Fibroblast of pulmonary artery (primary cell): ENCODE measurements around the gene CBLIF.
"Not testable (repeated sequence)": the region's sequence is repeated elsewhere in the genome, so short reads cannot be mapped to it uniquely, and the experiment has no call there.

Experiments
- DNase-seq: peaks from one replicate; pipeline ENCODE4 v3.0.0-alpha.2; 2010; ENCODE audit warnings: low read depth
- H3K4me3 ChIP-seq: replicated peaks from 2 replicates; pipeline ENCODE4 v1.5.1; 2011; ENCODE audit warnings: low read depth, mild to moderate bottlenecking, control low read depth, low read length, moderate library complexity
- CTCF ChIP-seq: IDR thresholded peaks from 2 replicates; pipeline ENCODE4 v1.5.1; 2011; ENCODE audit warnings: mild to moderate bottlenecking, control low read depth, low read length, inconsistent platforms; ENCODE audit errors: missing control alignments

CBLIF gene

DNA sequence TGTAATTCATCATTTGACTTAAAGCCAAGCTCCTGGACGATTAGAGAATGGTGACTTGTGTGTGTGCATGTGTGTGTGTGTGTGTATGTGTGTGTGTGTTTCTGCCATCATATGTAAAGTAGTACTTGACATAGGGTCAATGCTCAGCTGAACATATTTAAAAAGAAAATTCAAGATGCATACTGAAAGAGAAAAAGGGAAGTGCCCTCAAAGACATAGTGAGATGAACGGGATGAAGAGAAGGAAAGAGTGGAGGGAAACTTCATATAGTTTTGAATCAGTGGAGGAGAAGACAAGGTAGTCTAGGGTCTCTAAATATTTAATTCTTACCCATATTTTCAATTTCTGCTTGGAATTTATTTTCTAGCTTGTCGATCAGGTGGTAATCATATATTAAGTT lies 17.0 kb upstream of the CBLIF start:
- no peak for DNase-seq
- H3K4me3 ChIP-seq = no peak overlapping the region
- TF ChIP-seq CTCF = no peak

- DNase-seq = no peak
- H3K4me3 ChIP-seq = no peak overlapping the region
- no peak for TF ChIP-seq CTCF
These were observed 14.4 kb upstream of the CBLIF start for GRCh38 chr11:59859673-59860072.

DNA sequence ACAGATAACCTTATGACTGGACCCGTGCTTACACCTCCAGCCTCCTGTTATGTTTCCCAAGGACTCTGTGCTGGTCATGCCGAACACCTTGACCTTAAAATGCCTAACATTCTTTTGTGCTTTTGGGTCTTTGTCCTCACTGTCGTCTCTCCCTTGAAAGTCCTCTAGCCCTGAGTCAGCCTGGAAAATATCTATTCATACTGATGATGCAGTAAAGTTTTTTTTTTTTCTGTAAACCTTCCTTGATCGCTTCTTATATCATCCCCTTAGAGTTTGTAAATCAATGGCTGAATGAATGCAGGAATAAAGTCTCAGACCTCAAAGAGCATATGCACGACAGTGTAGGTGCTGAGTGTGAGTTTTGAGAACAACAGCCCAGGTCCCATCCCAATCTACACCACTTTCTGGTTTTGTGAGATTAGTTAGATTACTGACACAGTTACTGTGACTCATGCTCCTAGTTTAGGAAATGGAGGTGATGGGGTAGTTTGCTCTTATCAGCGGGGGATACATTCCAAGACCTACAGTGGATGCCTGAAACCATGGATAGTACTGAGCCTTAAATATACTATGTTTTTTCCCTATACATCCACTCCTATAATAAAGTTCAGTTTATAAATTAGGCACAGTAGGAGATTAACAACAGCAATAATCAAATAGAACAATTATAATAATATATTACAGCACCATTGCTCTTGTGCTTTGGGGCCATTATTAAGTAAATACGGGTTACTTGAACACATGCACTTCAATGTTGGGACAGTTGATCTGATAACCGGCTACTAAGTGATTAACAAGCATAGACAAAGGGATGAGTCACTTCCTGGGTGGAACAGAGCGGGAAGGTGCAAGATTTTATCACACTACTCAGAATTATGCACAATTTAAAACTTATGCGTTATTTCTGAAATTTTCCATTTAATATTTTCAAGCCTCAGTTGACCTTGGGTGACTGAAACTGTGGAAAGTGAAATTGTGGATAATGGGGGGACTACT lies 12.4 kb upstream of the CBLIF start:
- H3K4me3 ChIP-seq = no peak overlapping the region
- no peak for TF ChIP-seq CTCF
- DNase-seq = peak; percentile 35

- no peak for DNase-seq
- TF ChIP-seq CTCF = no peak
- H3K4me3 ChIP-seq = no peak overlapping the region
These were observed 9.6 kb upstream of the CBLIF start for GRCh38 chr11:59854871-59855270.

DNA sequence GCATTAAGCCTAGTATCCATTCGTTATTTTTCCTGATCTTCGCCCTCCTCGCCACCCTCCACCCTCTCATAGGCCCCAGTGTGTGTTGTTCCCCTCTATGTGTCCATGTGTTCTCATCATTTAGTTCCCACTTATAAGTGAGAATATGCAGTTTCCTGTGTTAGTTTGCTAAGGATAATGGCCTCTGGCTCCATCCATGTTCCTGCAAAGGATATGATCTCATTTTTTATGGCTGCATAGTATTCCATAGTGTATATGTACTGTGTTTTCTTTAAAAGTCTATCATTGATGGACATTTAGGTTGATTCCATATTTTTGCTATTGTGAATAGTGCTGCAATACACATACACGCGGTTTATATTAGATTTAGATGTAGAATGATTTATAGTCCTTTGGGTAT lies 6.1 kb upstream of the CBLIF start:
- H3K4me3 ChIP-seq, DNase-seq: not testable (repeated sequence)

DNA sequence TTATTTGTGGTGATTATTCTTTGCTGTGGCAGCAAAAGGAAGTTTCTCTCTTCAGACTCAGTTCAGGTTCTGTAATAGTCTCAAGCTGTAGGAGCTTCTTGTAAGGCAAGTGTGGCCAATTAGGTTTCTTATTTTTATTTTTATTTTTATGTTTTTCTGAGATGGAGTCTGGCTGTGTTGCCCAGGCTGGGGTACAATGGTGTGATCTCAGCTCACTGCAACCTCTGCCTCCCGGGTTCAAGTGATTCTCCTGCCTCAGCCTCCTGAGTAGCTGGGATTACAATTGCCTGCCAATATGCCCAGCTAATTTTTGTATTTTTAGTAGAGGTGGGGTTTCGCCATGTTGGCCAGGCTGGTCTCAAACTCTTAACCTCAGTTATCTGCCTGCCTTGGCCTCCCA lies 4.3 kb upstream of the CBLIF start:
- H3K4me3 ChIP-seq, DNase-seq: not testable (repeated sequence)

DNA sequence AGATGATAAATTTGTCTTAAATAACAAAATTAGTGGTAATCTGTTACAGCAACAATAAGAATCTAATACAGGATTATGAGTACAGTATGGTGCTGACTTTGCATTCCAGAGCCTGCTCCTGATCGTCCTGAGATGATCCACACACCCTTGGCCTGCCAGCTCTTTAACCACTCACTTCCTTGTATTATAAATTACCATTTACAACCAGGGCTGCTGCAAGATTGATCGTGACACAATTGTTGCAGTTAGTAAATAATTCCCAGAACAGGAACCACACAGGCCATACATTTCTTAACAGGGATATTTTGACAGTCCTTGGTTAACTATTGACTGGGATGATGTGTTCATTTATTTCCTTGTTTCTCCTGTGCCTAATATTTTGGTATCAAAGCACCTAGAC lies 3.8 kb upstream of the CBLIF start:
- H3K4me3 ChIP-seq = no peak overlapping the region
- no peak for DNase-seq
- no peak for TF ChIP-seq CTCF

DNA sequence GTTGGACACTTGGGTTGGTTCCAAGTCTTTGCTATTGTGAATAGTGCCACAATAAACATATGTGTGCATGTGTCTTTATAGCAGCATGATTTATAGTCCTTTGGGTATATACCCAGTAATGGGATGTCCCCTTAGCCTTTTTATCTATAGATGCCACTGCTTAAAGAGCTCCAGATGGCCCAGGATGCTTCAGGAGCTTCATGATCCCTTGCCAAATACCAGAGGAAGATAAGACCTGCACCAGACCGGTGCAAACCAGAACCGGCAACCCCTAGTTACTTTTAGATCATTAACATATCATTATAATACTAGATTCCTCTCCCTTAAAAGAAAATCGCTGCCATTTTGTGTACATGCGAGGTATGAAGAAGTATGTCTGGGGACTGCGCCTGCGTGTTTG lies 3.1 kb upstream of the CBLIF start:
- not testable (repeated sequence) for H3K4me3 ChIP-seq, DNase-seq
